Mesothelial cell of epicardium (in vitro differentiated cells): ENCODE results near the gene ZNF84. TPM values are rescaled to one million over a fixed set of nuclear protein-coding genes. Genes with fewer than 3 reads are reported as not detected.

Experiments
- DNase-seq, 2 experiments: peaks; one replicate each; pipeline ENCODE4 v3.0.0; 2021; ENCODE audit warnings: low spot score in 2 of 2; ENCODE audit not compliant: unreplicated experiment in 2 of 2
- H3K27ac Mint-ChIP-seq: 2 replicates; pipeline ENCODE4 v1.8.0; 2021; ENCODE audit warnings: mixed read lengths
- H3K27me3 Mint-ChIP-seq: 2 replicates; pipeline ENCODE4 v1.8.0; 2021; ENCODE audit warnings: low read depth, mixed read lengths
- H3K36me3 Mint-ChIP-seq: 2 replicates; pipeline ENCODE4 v1.8.0; 2021; ENCODE audit warnings: mixed read lengths
- H3K4me1 Mint-ChIP-seq: 2 replicates; pipeline ENCODE4 v1.8.0; 2021; ENCODE audit warnings: mixed read lengths
- H3K4me3 Mint-ChIP-seq: 2 replicates; pipeline ENCODE4 v1.8.0; 2021; ENCODE audit warnings: mild to moderate bottlenecking, moderate library complexity, mixed read lengths
- H3K9me3 Mint-ChIP-seq: 2 replicates; pipeline ENCODE4 v1.8.0; 2021; ENCODE audit warnings: mixed read lengths
- total RNA-seq: library from RNA; stranded (reverse); gene quantifications from 3 replicates; pipeline ENCODE4 v1.2.1, GENCODE V29; 2021
- TF ChIP-seq, protein P1 (sequence below): fragments of 200-600 bp; sonication (generic); IDR thresholded peaks from one replicate; pipeline ENCODE4 v1.5.0; 2021; ENCODE audit warnings: antibody characterized with exemption; ENCODE audit not compliant: unreplicated experiment

The ZNF84 gene
- total RNA-seq, 1 donor from 2014 or later: 101 TPM

- TF ChIP-seq, protein P1, sequence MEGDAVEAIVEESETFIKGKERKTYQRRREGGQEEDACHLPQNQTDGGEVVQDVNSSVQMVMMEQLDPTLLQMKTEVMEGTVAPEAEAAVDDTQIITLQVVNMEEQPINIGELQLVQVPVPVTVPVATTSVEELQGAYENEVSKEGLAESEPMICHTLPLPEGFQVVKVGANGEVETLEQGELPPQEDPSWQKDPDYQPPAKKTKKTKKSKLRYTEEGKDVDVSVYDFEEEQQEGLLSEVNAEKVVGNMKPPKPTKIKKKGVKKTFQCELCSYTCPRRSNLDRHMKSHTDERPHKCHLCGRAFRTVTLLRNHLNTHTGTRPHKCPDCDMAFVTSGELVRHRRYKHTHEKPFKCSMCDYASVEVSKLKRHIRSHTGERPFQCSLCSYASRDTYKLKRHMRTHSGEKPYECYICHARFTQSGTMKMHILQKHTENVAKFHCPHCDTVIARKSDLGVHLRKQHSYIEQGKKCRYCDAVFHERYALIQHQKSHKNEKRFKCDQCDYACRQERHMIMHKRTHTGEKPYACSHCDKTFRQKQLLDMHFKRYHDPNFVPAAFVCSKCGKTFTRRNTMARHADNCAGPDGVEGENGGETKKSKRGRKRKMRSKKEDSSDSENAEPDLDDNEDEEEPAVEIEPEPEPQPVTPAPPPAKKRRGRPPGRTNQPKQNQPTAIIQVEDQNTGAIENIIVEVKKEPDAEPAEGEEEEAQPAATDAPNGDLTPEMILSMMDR: no peak
- H3K4me3 Mint-ChIP-seq: no peak overlapping the region
- H3K27ac Mint-ChIP-seq: no peak overlapping the region
- no peaks in the 10 kb centered on the region for H3K27me3 Mint-ChIP-seq
- DNase-seq: no peak
- peaks cover 55% of the 10 kb centered on the region for H3K9me3 Mint-ChIP-seq
- no peaks in the 10 kb centered on the region for H3K4me1 Mint-ChIP-seq
- peaks cover 65% of the 10 kb centered on the region for H3K36me3 Mint-ChIP-seq
Measured at GRCh38 chr12:133083345-133083744, 46.0 kb downstream of the ZNF84 start.

- no peaks in the 10 kb centered on the region for H3K27me3 Mint-ChIP-seq
- peaks cover 79% of the 10 kb centered on the region for H3K9me3 Mint-ChIP-seq
Measured at GRCh38 chr12:133105620-133106019, 68.3 kb downstream of the ZNF84 start.

GRCh38 chr12:133106253-133106652 lies 68.9 kb downstream of the ZNF84 start:
- TF ChIP-seq, protein P1: no peak
- Mint-ChIP-seq H3K36me3 (peaks cover 92% of the 10 kb centered on the region), H3K27me3 (no peaks in the 10 kb centered on the region), H3K4me1 (no peaks in the 10 kb centered on the region), H3K27ac (no peak overlapping the region), H3K9me3 (peaks cover 78% of the 10 kb centered on the region), H3K4me3 (no peak overlapping the region)
- no peak for DNase-seq

More at GRCh38 chr12:133105620-133106019, 68.3 kb downstream of the ZNF84 start:
- H3K27ac Mint-ChIP-seq: no peak overlapping the region
- DNase-seq: no peak
- peaks cover 92% of the 10 kb centered on the region for H3K36me3 Mint-ChIP-seq
- TF ChIP-seq, protein P1: no peak
- no peaks in the 10 kb centered on the region for H3K4me1 Mint-ChIP-seq
- no peak overlapping the region for H3K4me3 Mint-ChIP-seq

- no peak overlapping the region for H3K4me3 Mint-ChIP-seq
- no peaks in the 10 kb centered on the region for H3K27me3 Mint-ChIP-seq
- no peaks in the 10 kb centered on the region for H3K4me1 Mint-ChIP-seq
- H3K36me3 Mint-ChIP-seq: peaks cover 89% of the 10 kb centered on the region
- peaks cover 75% of the 10 kb centered on the region for H3K9me3 Mint-ChIP-seq
- TF ChIP-seq, protein P1: no peak
- no peak overlapping the region for H3K27ac Mint-ChIP-seq
- DNase-seq: no peak
Measured at GRCh38 chr12:133107121-133107520, 69.8 kb downstream of the ZNF84 start.

- Mint-ChIP-seq H3K4me1 (no peaks in the 10 kb centered on the region), H3K9me3 (peaks cover 72% of the 10 kb centered on the region), H3K27me3 (no peaks in the 10 kb centered on the region), H3K36me3 (peaks cover 86% of the 10 kb centered on the region), H3K4me3 (no peak overlapping the region), H3K27ac (no peak overlapping the region)
- DNase-seq: no peak
- TF ChIP-seq, protein P1: no peak
Measured at GRCh38 chr12:133108150-133108549, 70.8 kb downstream of the ZNF84 start.

Other genes with a start within 250 kb of the ZNF84 start
- gene GOLGA3, start 208.6 kb upstream of the ZNF84 start, total RNA-seq: 62.0 to 63.8 TPM (median 62.2 TPM) in 3 replicates
- 41.3 to 52.9 TPM (median 47.7 TPM) in 3 replicates for gene CHFR, start 149.9 kb upstream of the ZNF84 start, total RNA-seq
- 31.3 to 33.5 TPM (median 31.3 TPM) in 3 replicates for gene ZNF605, start 81.2 kb upstream of the ZNF84 start, total RNA-seq
- 21.0 to 23.9 TPM (median 21.7 TPM) in 3 replicates for gene ZNF26, start 51.1 kb upstream of the ZNF84 start, total RNA-seq
- 26.5 to 29.2 TPM (median 29.1 TPM) in 3 replicates for gene ZNF140, start 43.4 kb downstream of the ZNF84 start, total RNA-seq
- 5.6 to 6.2 TPM (median 5.8 TPM) in 3 replicates for gene ZNF891, start 92.8 kb downstream of the ZNF84 start, total RNA-seq
- 26.0 to 30.6 TPM (median 27.6 TPM) in 3 replicates for gene ZNF10, start 93.1 kb downstream of the ZNF84 start, total RNA-seq
- gene ZNF268, start 144.0 kb downstream of the ZNF84 start, total RNA-seq: 30.3 to 34.9 TPM (median 33.7 TPM) in 3 replicates
- not detected in 3 replicates for gene ANHX, start 198.4 kb downstream of the ZNF84 start, total RNA-seq